ENCODE results near the gene NAA25. TPM values are rescaled to one million over a fixed set of nuclear protein-coding genes. Genes with fewer than 3 reads are reported as not detected.

The NAA25 gene
- total RNA-seq (27.9 TPM), polyA plus RNA-seq (10 to 100 TPM in 3 of 4 donors, 1 to 10 TPM in 1; 8.0 to 19.0 (median 12.6) TPM)

DNA sequence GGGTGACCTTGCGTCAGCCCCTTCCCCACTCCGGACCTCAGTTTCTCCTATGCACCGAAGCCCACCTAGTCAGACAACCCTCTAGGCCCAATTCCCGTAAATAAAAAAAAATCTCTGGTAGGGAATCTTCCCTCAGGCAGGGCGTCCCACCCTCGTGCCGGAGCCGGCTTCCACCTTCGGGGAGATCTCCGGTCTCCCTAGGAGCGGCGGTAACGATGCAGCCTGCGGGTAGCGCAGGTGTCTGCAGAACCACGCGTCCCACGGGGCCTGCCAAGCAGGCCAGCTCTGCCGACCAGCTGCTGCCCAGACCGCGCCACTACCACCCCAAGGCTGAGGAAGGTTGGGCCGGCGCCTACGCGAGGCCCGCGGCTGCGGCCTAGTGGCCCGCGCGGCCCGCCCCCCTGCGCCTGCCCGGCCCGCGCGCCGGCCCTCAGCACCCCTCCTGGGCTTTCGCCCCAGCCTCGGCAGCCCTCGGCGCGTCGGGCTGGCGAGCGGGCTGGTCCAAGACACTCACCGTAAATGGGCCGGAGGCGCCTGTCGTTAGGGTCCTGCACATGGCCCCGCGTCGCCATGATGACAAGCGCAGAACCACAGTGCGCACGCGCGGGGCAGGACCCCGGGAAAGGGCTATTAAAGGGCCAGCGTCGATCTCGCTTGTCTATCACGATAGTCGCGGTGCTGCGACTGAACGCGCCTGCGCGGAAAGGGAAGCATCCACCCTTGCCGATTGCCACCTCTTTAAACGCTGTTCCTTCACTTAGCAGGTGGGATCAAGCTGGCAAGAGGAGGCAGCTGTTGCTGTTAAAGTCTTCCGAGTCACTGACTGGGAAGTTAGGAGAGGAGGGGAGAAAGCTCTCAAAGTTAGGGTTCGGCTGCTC is at the start of gene NAA25:
NAA25 (minus strand) TSS at position 582 of the 878 bp plus-strand sequence; CDS start at position 572, 10 bp downstream.
- Histone ChIP-seq H3K4me3 (ENCODE audit: low read depth, low read length) (peak within 1 kb of the TSS; percentile 98), H3K27me3 (ENCODE audit: control insufficient read depth, insufficient read depth, low read length) (no peaks in the 10 kb centered on the region), H3K27ac (ENCODE audit: insufficient read depth, low read length, poor library complexity, severe bottlenecking) (peak within 1 kb of the TSS; percentile 88), H3K9me3 (ENCODE audit: control insufficient read depth in 2 of 2, low read length in 2 of 2) (no peaks in the 10 kb centered on the region), H3K4me1 (ENCODE audit: control insufficient read depth, insufficient read depth, low read length, poor library complexity, severe bottlenecking) (peaks cover 31% of the 10 kb centered on the region), H3K36me3 (ENCODE audit: control insufficient read depth, insufficient read depth, low read length) (no peaks in the 10 kb centered on the region)
- H3K4me3 Mint-ChIP-seq, result peak within 1 kb of the TSS; percentile 97 to 99 (median 98)
- no peaks in the 10 kb centered on the region for H3K9me3 Mint-ChIP-seq
- peak within 1 kb of the TSS; percentile 95 to 98 (median 96) for H3K27ac Mint-ChIP-seq
- DNase-seq, result peak; percentile 80 to 91 (median 87)
- ATAC-seq (ENCODE audit: low read depth in 2 of 2), result peak; percentile 80 to 87
- H3K27me3 Mint-ChIP-seq, result peaks cover 8% of the 10 kb centered on the region
- H3K36me3 Mint-ChIP-seq, result peaks cover 3% of the 10 kb centered on the region
- H3K4me1 Mint-ChIP-seq, result peaks cover 8 to 59% (median 43%) of the 10 kb centered on the region in 4 donors

DNA sequence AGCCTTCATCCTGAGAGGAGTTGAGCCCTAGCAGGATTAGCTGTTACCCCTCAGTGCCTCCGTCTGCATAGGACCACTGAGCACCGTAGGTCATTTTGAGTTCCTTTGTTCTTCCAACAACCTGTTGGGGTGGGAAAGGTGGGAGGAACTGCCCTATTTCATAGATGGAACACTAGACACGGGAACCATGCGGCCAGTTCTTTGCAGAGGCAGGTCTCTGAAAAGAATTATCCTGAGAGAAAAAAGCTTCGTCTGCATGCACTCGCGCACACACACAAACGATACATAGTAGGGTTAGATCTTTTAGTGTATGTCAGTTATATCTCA is 45.3 kb upstream of the NAA25 start:
- H3K9me3 Mint-ChIP-seq, result peaks cover 5 to 39% (median 11%) of the 10 kb centered on the region in 7 donors
- Histone ChIP-seq H3K36me3 (ENCODE audit: control insufficient read depth, insufficient read depth, low read length) (peaks cover 52% of the 10 kb centered on the region), H3K9me3 (ENCODE audit: control insufficient read depth in 2 of 2, low read length in 2 of 2) (peaks cover 3 to 6% of the 10 kb centered on the region in 2 experiments), H3K27ac (ENCODE audit: insufficient read depth, low read length, poor library complexity, severe bottlenecking) (no peak overlapping the region), H3K4me3 (ENCODE audit: low read depth, low read length) (no peak overlapping the region), H3K4me1 (ENCODE audit: control insufficient read depth, insufficient read depth, low read length, poor library complexity, severe bottlenecking) (peaks cover 8% of the 10 kb centered on the region), H3K27me3 (ENCODE audit: control insufficient read depth, insufficient read depth, low read length) (no peaks in the 10 kb centered on the region)
- H3K27ac Mint-ChIP-seq, result peak overlapping the region; percentile 23 to 72 (median 52)
- H3K27me3 Mint-ChIP-seq, result no peaks in the 10 kb centered on the region
- peaks cover 67% of the 10 kb centered on the region for H3K36me3 Mint-ChIP-seq
- no peak for ATAC-seq (ENCODE audit: low read depth in 2 of 2)
- DNase-seq, result no peak
- H3K4me3 Mint-ChIP-seq, result no peak overlapping the region
- peaks cover 15 to 31% (median 26%) of the 10 kb centered on the region in 4 donors for H3K4me1 Mint-ChIP-seq

DNA sequence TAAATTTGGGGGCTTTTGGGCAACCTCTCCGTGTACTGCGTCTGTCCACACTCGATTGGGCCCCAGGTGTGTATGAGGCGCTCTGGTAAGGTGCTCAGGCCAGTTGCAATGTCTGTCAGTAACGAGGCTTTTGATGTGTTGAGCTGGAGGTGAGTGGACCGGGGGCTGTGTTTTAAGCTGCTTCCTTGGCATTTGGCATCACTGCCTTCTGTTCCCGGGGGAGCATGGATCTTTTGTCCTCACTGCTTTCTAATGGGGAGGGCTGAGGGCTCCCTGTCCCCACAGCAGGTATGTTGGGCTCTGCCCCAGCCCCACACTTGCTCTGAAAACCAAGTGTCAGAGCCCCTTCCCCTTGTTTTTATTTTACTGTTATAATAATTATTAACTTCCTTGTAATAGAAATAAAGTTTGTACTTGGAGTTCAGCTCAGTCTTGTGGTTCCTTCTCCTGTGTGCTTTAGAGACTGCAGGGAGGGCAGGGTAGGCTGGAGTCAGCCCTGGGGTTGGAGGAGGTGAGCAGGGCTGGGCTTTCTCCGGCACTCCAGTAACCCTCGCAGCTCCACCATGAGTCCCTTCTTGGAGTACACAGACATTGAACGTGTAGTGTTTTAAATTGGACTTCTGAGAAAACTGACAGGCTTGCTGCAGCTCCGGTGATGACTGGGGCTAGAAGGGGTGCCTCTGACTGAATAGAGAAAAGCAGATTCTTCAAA is 44.8 kb upstream of the NAA25 start:
- no peak overlapping the region for H3K27ac ChIP-seq (ENCODE audit: insufficient read depth, low read length, poor library complexity, severe bottlenecking)
- H3K9me3 ChIP-seq (ENCODE audit: control insufficient read depth in 2 of 2, low read length in 2 of 2), result peaks cover 3 to 4% of the 10 kb centered on the region in 2 experiments
- peaks cover 2 to 33% (median 11%) of the 10 kb centered on the region in 7 donors for H3K9me3 Mint-ChIP-seq
- no peaks in the 10 kb centered on the region for H3K27me3 Mint-ChIP-seq
- no peak overlapping the region for H3K4me3 ChIP-seq (ENCODE audit: low read depth, low read length)
- peak overlapping the region; percentile 38 to 72 (median 52) for H3K27ac Mint-ChIP-seq
- H3K27me3 ChIP-seq (ENCODE audit: control insufficient read depth, insufficient read depth, low read length), result no peaks in the 10 kb centered on the region
- peaks cover 4% of the 10 kb centered on the region for H3K4me1 ChIP-seq (ENCODE audit: control insufficient read depth, insufficient read depth, low read length, poor library complexity, severe bottlenecking)
- ATAC-seq (ENCODE audit: low read depth in 2 of 2) (no peak), DNase-seq (no peak)
- H3K36me3 Mint-ChIP-seq, result peaks cover 68% of the 10 kb centered on the region
- H3K36me3 ChIP-seq (ENCODE audit: control insufficient read depth, insufficient read depth, low read length), result peaks cover 57% of the 10 kb centered on the region
- peaks cover 14 to 26% (median 21%) of the 10 kb centered on the region in 4 donors for H3K4me1 Mint-ChIP-seq
- H3K4me3 Mint-ChIP-seq, result no peak overlapping the region

DNA sequence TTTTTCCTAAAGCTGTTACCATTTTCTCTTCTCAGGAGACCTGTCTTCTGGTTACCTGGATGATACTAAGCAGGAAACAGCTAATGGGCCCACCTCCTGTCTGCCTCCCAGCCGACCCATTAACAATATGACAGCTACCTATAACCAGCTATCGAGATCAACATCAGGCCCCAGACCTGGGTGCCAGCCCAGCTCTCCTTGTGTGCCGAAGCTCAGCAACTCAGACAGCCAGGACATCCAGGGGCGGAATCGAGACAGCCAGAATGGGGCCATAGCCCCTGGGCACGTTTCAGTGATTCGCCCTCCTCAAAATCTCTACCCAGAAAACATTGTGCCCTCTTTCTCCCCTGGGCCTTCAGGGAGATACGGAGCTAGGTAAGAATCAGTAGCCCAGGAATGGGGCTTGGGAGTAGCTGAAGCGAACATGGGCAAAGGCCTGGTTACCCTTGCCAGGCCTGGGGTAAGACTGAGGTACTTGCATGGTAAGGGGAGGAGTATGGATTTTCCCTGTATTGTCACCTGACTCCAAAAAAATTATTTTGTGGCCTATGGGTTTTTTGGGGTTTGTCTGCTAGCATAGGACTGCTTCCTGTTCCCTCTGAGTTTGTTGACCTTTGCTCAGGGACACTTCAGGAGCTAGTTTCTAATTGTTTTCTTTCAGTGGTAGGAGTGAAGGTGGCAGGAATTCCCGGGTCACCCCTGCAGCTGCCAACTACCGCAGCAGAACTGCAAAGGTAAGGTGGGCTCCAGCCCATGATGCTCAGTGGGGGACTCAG is 43.4 kb upstream of the NAA25 start:
- Histone ChIP-seq H3K4me3 (ENCODE audit: low read depth, low read length) (no peak overlapping the region), H3K4me1 (ENCODE audit: control insufficient read depth, insufficient read depth, low read length, poor library complexity, severe bottlenecking) (no peaks in the 10 kb centered on the region), H3K36me3 (ENCODE audit: control insufficient read depth, insufficient read depth, low read length) (peaks cover 68% of the 10 kb centered on the region), H3K9me3 (ENCODE audit: control insufficient read depth in 2 of 2, low read length in 2 of 2) (no peaks in the 10 kb centered on the region), H3K27me3 (ENCODE audit: control insufficient read depth, insufficient read depth, low read length) (no peaks in the 10 kb centered on the region), H3K27ac (ENCODE audit: insufficient read depth, low read length, poor library complexity, severe bottlenecking) (no peak overlapping the region)
- no peaks in the 10 kb centered on the region for H3K27me3 Mint-ChIP-seq
- H3K27ac Mint-ChIP-seq, result peak overlapping the region; percentile 81 to 88 (median 82)
- H3K36me3 Mint-ChIP-seq, result peaks cover 58% of the 10 kb centered on the region
- DNase-seq (no peak), ATAC-seq (ENCODE audit: low read depth in 2 of 2) (no peak)
- H3K9me3 Mint-ChIP-seq, result peaks cover 0 to 20% (median 6%) of the 10 kb centered on the region in 7 donors
- H3K4me1 Mint-ChIP-seq, result peaks cover 7 to 14% (median 10%) of the 10 kb centered on the region in 4 donors
- H3K4me3 Mint-ChIP-seq, result no peak overlapping the region

DNA sequence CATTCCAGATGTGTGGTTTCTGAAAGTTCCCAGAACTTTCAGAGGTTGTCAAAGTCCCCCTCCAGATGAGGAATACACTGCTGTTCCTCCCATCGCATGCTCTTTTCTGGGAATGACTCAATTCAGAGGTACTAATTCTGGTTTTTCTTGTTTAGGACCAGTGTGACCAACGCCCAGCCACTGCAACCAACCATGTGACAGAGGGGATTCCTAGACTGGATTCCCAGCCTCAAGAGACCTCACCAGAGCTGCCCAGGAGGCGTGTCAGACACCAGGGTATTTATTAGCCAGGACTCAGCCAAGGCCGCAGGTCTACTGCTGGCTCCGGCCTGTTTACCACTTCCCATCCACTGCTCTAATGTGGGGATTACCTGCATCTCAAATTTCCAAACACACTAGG is 41.0 kb upstream of the NAA25 start:
- peaks cover 89% of the 10 kb centered on the region for H3K36me3 ChIP-seq (ENCODE audit: control insufficient read depth, insufficient read depth, low read length)
- peaks cover 0 to under 1% (median 0%) of the 10 kb centered on the region in 7 donors for H3K9me3 Mint-ChIP-seq
- ATAC-seq (ENCODE audit: low read depth in 2 of 2) (no peak), DNase-seq (no peak)
- peaks cover 56% of the 10 kb centered on the region for H3K36me3 Mint-ChIP-seq
- no peaks in the 10 kb centered on the region for H3K27me3 ChIP-seq (ENCODE audit: control insufficient read depth, insufficient read depth, low read length)
- H3K27ac ChIP-seq (ENCODE audit: insufficient read depth, low read length, poor library complexity, severe bottlenecking), result no peak overlapping the region
- H3K27ac Mint-ChIP-seq, result peak overlapping the region in 1 of 3 donors; percentile 31
- no peaks in the 10 kb centered on the region for H3K9me3 ChIP-seq (ENCODE audit: control insufficient read depth in 2 of 2, low read length in 2 of 2)
- no peaks in the 10 kb centered on the region for H3K4me1 ChIP-seq (ENCODE audit: control insufficient read depth, insufficient read depth, low read length, poor library complexity, severe bottlenecking)
- H3K27me3 Mint-ChIP-seq, result no peaks in the 10 kb centered on the region
- H3K4me1 Mint-ChIP-seq, result peaks cover 0 to 7% (median 5%) of the 10 kb centered on the region in 4 donors
- H3K4me3 ChIP-seq (ENCODE audit: low read depth, low read length), result no peak overlapping the region
- H3K4me3 Mint-ChIP-seq, result peak overlapping the region in 1 of 4 donors; percentile 61

DNA sequence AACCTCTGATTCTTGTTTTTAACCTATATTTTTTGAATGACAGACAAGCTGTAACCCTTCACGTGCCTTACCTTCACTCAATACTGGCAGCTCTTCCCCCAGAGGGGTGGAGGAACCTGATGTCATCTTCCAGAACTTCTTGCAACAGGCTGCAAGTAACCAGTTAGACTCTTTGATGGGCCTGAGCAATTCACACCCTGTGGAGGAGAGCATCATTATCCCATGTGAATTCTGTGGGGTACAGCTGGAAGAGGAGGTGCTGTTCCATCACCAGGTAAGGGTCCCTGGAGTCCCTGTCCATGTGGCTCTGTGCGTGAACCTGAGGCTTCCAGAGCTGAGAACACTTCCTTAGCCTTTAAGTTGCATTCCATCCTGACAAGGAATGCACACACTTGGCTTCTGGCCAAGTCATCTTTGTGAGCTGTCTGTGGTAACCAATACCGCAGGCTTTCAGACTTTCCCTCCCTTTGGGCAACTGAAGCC is 39.5 kb upstream of the NAA25 start:
- Mint-ChIP-seq H3K36me3 (peaks cover 46% of the 10 kb centered on the region), H3K4me1 (peaks cover 0 to 6% (median 5%) of the 10 kb centered on the region in 4 donors), H3K9me3 (peaks cover 0 to 1% (median 0%) of the 10 kb centered on the region in 7 donors), H3K27me3 (no peaks in the 10 kb centered on the region), H3K27ac (no peak overlapping the region), H3K4me3 (no peak overlapping the region)
- peaks cover 89% of the 10 kb centered on the region for H3K36me3 ChIP-seq (ENCODE audit: control insufficient read depth, insufficient read depth, low read length)
- no peaks in the 10 kb centered on the region for H3K4me1 ChIP-seq (ENCODE audit: control insufficient read depth, insufficient read depth, low read length, poor library complexity, severe bottlenecking)
- ATAC-seq (ENCODE audit: low read depth in 2 of 2) (no peak), DNase-seq (no peak)
- no peak overlapping the region for H3K27ac ChIP-seq (ENCODE audit: insufficient read depth, low read length, poor library complexity, severe bottlenecking)
- no peaks in the 10 kb centered on the region for H3K27me3 ChIP-seq (ENCODE audit: control insufficient read depth, insufficient read depth, low read length)
- no peaks in the 10 kb centered on the region for H3K9me3 ChIP-seq (ENCODE audit: control insufficient read depth in 2 of 2, low read length in 2 of 2)
- H3K4me3 ChIP-seq (ENCODE audit: low read depth, low read length), result no peak overlapping the region

DNA sequence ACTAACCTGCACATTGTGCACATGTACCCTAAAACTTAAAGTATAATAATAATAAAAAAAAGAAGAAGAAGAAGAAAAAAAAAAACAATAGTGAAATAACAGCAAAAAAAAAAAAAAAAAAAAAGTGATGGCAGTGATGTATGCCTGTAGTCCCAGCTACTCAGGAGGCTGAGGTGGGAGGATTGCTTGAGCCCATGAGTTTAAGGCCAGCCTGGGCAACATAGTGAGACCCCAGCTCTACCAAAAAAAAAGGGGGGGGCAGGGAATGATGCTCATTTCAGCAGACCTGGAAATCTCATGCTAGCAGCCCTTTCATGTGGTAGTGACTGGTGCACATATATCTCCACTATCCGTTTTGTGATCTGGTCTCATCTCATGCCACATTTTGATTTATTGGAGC is 37.5 kb upstream of the NAA25 start:
- peaks cover 0 to 1% (median 0%) of the 10 kb centered on the region in 7 donors for H3K9me3 Mint-ChIP-seq
- ATAC-seq (ENCODE audit: low read depth in 2 of 2) (no peak), DNase-seq (no peak)
- H3K4me3 ChIP-seq (ENCODE audit: low read depth, low read length), result no peak overlapping the region
- H3K36me3 Mint-ChIP-seq, result peaks cover 46% of the 10 kb centered on the region
- no peaks in the 10 kb centered on the region for H3K27me3 ChIP-seq (ENCODE audit: control insufficient read depth, insufficient read depth, low read length)
- no peak overlapping the region for H3K27ac Mint-ChIP-seq
- no peaks in the 10 kb centered on the region for H3K27me3 Mint-ChIP-seq
- no peaks in the 10 kb centered on the region for H3K9me3 ChIP-seq (ENCODE audit: control insufficient read depth in 2 of 2, low read length in 2 of 2)
- peaks cover 0 to 6% (median 4%) of the 10 kb centered on the region in 4 donors for H3K4me1 Mint-ChIP-seq
- no peak overlapping the region for H3K4me3 Mint-ChIP-seq
- H3K27ac ChIP-seq (ENCODE audit: insufficient read depth, low read length, poor library complexity, severe bottlenecking), result no peak overlapping the region
- H3K36me3 ChIP-seq (ENCODE audit: control insufficient read depth, insufficient read depth, low read length), result peaks cover 86% of the 10 kb centered on the region
- no peaks in the 10 kb centered on the region for H3K4me1 ChIP-seq (ENCODE audit: control insufficient read depth, insufficient read depth, low read length, poor library complexity, severe bottlenecking)

Data from CD4-positive, CD25-positive, alpha-beta regulatory T cell (primary cell).